IMR-90 (cell line): Measurements from ENCODE around the gene GYPB. TPM values are rescaled to one million over a fixed set of nuclear protein-coding genes. Genes with fewer than 3 reads are reported as not detected.
A peak's percentile ranks its signal among the peaks of the same experiment; 100 is the strongest.
"Not testable (repeated sequence)": the region's sequence is repeated elsewhere in the genome, so short reads cannot be mapped to it uniquely, and the experiment has no call there.

Experiments used
- ATAC-seq: fragments of 200-7000 bp; cut with Tn5 transposase; 2 replicates; pipeline ENCODE4 v1.9.1; 2020; ENCODE audit warnings: low read depth, mild to moderate bottlenecking, moderate library complexity
- BruUV-seq: library from RNA; stranded (reverse); fragments of 400-500 nt; replicated peaks from 2 replicates; lab custom pipeline; 2021; lab: Mats Ljungman, UMichigan
- CTCF ChIA-PET: fragments of 300-600 bp; formaldehyde crosslinking; extraction: SDS; loops from one replicate; lab custom pipeline; 2021; ENCODE audit warnings: antibody characterized with exemption; lab: Yijun Ruan, JAX
- POLR2A ChIA-PET: fragments of 300-600 bp; sonication (Branson Sonifier 250); formaldehyde crosslinking; loops from one replicate; lab custom pipeline; 2022; ENCODE audit warnings: antibody characterized with exemption; ENCODE audit not compliant: unreplicated experiment; lab: Charles Lee
- DNase-seq: peaks from one replicate; pipeline ENCODE4 v3.0.0; 2013
- H2AFZ ChIP-seq: replicated peaks from 2 replicates; pipeline ENCODE3; 2013; ENCODE audit warnings: low read length, mild to moderate bottlenecking; ENCODE audit not compliant: poor library complexity
- H2AK5ac ChIP-seq: 2 replicates; pipeline ENCODE4 v1.6.1; 2013; ENCODE audit warnings: low read depth, low read length, inconsistent platforms
- H2AK9ac ChIP-seq: replicated peaks from 2 replicates; pipeline ENCODE3; 2013; ENCODE audit warnings: mild to moderate bottlenecking, low read depth, low read length, moderate library complexity; ENCODE audit not compliant: poor library complexity
- H2BK120ac ChIP-seq: 2 replicates; pipeline ENCODE4 v1.6.1; 2013; ENCODE audit warnings: low read depth, low read length, inconsistent platforms
- H2BK15ac ChIP-seq: 3 replicates; pipeline ENCODE4 v1.6.1; 2013; ENCODE audit warnings: low read depth, low read length, inconsistent platforms
- H2BK20ac ChIP-seq: 2 replicates; pipeline ENCODE4 v1.6.1; 2013; ENCODE audit warnings: low read depth, mild to moderate bottlenecking, inconsistent platforms, low read length, moderate library complexity
- H2BK5ac ChIP-seq: 2 replicates; pipeline ENCODE4 v1.6.1; 2013; ENCODE audit warnings: mild to moderate bottlenecking, low read depth, low read length, inconsistent platforms; ENCODE audit not compliant: poor library complexity, severe bottlenecking
- H3K14ac ChIP-seq: replicated peaks from 2 replicates; pipeline ENCODE4 v1.6.1; 2013; ENCODE audit warnings: low read depth, low read length, inconsistent platforms
- H3K18ac ChIP-seq: 2 replicates; pipeline ENCODE4 v1.6.1; 2013; ENCODE audit warnings: low read depth, low read length, control low read depth
- H3K23ac ChIP-seq: 2 replicates; pipeline ENCODE4 v1.6.1; 2013; ENCODE audit warnings: low read depth, low read length, inconsistent platforms
- H3K27ac ChIP-seq: 2 replicates; pipeline ENCODE4 v1.5.1; 2013; ENCODE audit warnings: mild to moderate bottlenecking, control low read depth, low read length; ENCODE audit not compliant: insufficient read depth
- H3K27me3 ChIP-seq: 2 replicates; pipeline ENCODE4 v1.6.1; 2013; ENCODE audit warnings: low read length; ENCODE audit not compliant: control insufficient read depth, insufficient read depth
- H3K36me3 ChIP-seq: 2 replicates; pipeline ENCODE4 v1.6.1; 2013; ENCODE audit warnings: low read length, mixed read lengths; ENCODE audit not compliant: control insufficient read depth, insufficient read depth
- H3K4ac ChIP-seq: 2 replicates; pipeline ENCODE4 v1.6.1; 2013; ENCODE audit warnings: low read depth, low read length, inconsistent platforms
- H3K4me1 ChIP-seq: 2 replicates; pipeline ENCODE4 v1.6.1; 2013; ENCODE audit warnings: low read length, mixed read lengths; ENCODE audit not compliant: control insufficient read depth, insufficient read depth
- H3K4me2 ChIP-seq: 2 replicates; pipeline ENCODE4 v1.6.1; 2013; ENCODE audit warnings: low read depth, mild to moderate bottlenecking, control low read depth, low read length, moderate library complexity
- H3K4me3 ChIP-seq: 2 replicates; pipeline ENCODE4 v1.5.1; 2013; ENCODE audit warnings: low read depth, mild to moderate bottlenecking, control low read depth, low read length, moderate library complexity; ENCODE audit not compliant: insufficient read depth
- H3K56ac ChIP-seq: 2 replicates; pipeline ENCODE4 v1.6.1; 2013; ENCODE audit warnings: low read length, inconsistent platforms; ENCODE audit not compliant: insufficient read depth; ENCODE audit errors: extremely low read depth
- H3K79me1 ChIP-seq, 2 experiments: 2 replicates each; pipeline ENCODE4 v1.6.1; 2013; ENCODE audit warnings: low read length in 2 of 2, inconsistent platforms in 1 of 2, low read depth in 1 of 2
- H3K9ac ChIP-seq: 2 replicates; pipeline ENCODE4 v1.6.1; 2013; ENCODE audit warnings: low read depth, low read length, control low read depth
- H3K9me1 ChIP-seq: 2 replicates; pipeline ENCODE4 v1.6.1; 2013; ENCODE audit warnings: low read length, inconsistent platforms; ENCODE audit not compliant: insufficient read depth
- H3K9me3 ChIP-seq: 2 replicates; pipeline ENCODE4 v1.6.1; 2013; ENCODE audit warnings: low read length; ENCODE audit not compliant: control insufficient read depth, insufficient read depth
- H4K20me1 ChIP-seq: 2 replicates; pipeline ENCODE4 v1.6.1; 2013; ENCODE audit warnings: low read length, inconsistent platforms; ENCODE audit not compliant: insufficient read depth
- H4K5ac ChIP-seq: 2 replicates; pipeline ENCODE4 v1.6.1; 2013; ENCODE audit warnings: mild to moderate bottlenecking, low read depth, low read length, control low read depth
- H4K8ac ChIP-seq, 2 experiments: 2 replicates each; pipeline ENCODE4 v1.6.1; 2013; ENCODE audit warnings: low read depth in 2 of 2, low read length in 2 of 2, control low read depth in 1 of 2, inconsistent platforms in 1 of 2
- H4K91ac ChIP-seq: 2 replicates; pipeline ENCODE4 v1.6.1; 2013; ENCODE audit warnings: low read depth, low read length, inconsistent platforms; ENCODE audit not compliant: insufficient read depth
- WGBS, 2 experiments: methylation state at CpG; one replicate each; pipeline versions ENCODE4 v1.1.5 to v1.1.7; 2013; ENCODE audit warnings: missing lambda C conversion rate in 2 of 2; ENCODE audit not compliant: insufficient read length in 1 of 2; ENCODE audit errors: extremely low coverage in 2 of 2; 5-methylcytosine and 5-hydroxymethylcytosine counted together
- dilution Hi-C: fragments of 300-500 bp; cut with HindIII; formaldehyde crosslinking; loops from one replicate; pipeline ENCODE4 v1.14.3; 2018; ENCODE audit warnings: low sequenced_read_pairs; ENCODE audit not compliant: unreplicated experiment
- in situ Hi-C: fragments of 300-500 bp; cut with MboI; formaldehyde crosslinking; loops from 3 replicates; pipeline ENCODE4 v1.14.3; 2019; ENCODE audit warnings: low sequenced_read_pairs, inconsistent platforms, mixed read lengths
- intact Hi-C: fragments of 100-400 bp; cut with micrococcal nuclease; formaldehyde crosslinking; loops from 2 replicates; pipeline ENCODE4 v1.10.0; 2022
- polyA plus RNA-seq, 3 experiments: library from polyadenylated mRNA; depleted of rRNA; stranded (reverse); fragments of >200 nt; gene quantifications; 2 replicates each; pipeline ENCODE4 v1.2.3, GENCODE V29; 2012; ENCODE audit warnings: low replicate concordance in 1 of 3
- total RNA-seq: library from RNA; depleted of rRNA; stranded (reverse); fragments of >200 nt; gene quantifications from 2 replicates; pipeline ENCODE4 v1.2.3, GENCODE V29; 2012

GYPB gene
- total and polyA plus RNA-seq, 2 of the 4 experiments (the other 2 are of a cell fraction), result not detected

DNA sequence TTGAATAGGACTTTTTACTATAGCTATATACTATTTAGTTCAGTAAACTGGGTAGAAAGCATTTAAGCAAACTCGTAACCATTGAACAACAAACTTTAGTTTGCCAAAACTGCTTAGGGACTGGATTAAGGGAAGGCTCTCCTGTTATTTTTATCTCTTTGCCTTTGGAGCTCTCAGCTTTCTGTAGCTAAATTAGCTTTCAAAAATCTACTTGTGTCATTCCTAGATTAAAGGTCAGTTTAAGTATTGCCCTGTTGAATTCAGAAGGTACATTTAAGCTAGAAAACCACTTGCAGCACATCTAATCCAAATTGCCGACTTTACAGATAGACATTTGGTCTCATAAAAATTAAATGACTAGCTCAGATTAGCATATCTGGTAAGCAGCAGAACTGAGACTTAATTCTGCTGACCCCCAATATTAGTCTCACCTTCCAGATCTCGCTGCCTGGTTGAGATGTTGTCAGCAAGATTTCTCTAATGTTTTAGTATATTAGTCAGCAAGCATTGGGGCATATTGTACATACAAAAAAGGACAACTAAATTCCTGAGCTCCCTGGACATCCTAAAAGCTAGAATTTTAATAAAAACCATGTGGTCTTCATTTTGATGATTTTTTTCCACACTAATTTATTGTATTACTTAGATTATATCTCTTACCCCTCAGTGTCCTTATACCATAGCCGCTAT is 14.2 kb downstream of the GYPB start:
- H3K4me2 ChIP-seq, H4K91ac ChIP-seq, H2AK5ac ChIP-seq, in situ Hi-C loops, DNase-seq, H3K79me1 ChIP-seq, H3K4ac ChIP-seq, H3K27me3 ChIP-seq, H3K36me3 ChIP-seq, H2AFZ ChIP-seq, dilution Hi-C loops, POLR2A ChIA-PET, H3K9ac ChIP-seq, H4K5ac ChIP-seq, H2AK9ac ChIP-seq, H3K9me3 ChIP-seq, H2BK120ac ChIP-seq, H3K18ac ChIP-seq, H4K8ac ChIP-seq, H3K14ac ChIP-seq, H2BK5ac ChIP-seq, intact Hi-C loops, H4K20me1 ChIP-seq, H3K4me3 ChIP-seq, H3K9me1 ChIP-seq, H3K27ac ChIP-seq, H3K23ac ChIP-seq, H3K56ac ChIP-seq, BruUV-seq, H3K4me1 ChIP-seq, CTCF ChIA-PET, H2BK20ac ChIP-seq, H2BK15ac ChIP-seq: not testable (repeated sequence)
- WGBS, 2 experiments, result no CpG with 5 or more reads among the region's 4 CpGs
- peak; percentile 40; the same call in 1 of the 2 replicates for ATAC-seq

DNA sequence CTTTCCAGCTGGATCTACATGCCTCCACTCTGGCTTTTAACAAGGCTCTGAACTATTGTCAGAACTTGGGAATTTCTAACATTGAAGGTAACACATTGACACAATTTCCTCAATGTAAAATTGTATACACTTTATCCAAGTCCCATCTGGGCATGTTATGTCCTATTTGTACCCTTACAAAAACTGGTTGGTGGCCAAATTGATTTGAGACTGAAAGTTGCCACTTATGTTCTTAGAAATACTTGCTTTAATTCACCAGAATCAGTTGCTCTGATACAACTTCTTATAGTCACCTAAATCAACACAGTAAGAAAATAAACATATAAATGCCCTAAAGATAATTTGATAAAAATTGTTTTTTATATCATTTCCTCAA is 15.3 kb downstream of the GYPB start:
- H4K8ac ChIP-seq, H2AK5ac ChIP-seq, POLR2A ChIA-PET, H3K27ac ChIP-seq, H3K4me2 ChIP-seq, H3K18ac ChIP-seq, H3K4me1 ChIP-seq, H3K79me1 ChIP-seq, H2AFZ ChIP-seq, H4K91ac ChIP-seq, H3K4me3 ChIP-seq, BruUV-seq, H3K4ac ChIP-seq, H3K23ac ChIP-seq, H2BK15ac ChIP-seq, H3K36me3 ChIP-seq, H2AK9ac ChIP-seq, H4K5ac ChIP-seq, DNase-seq, ATAC-seq, H3K9ac ChIP-seq, CTCF ChIA-PET, H4K20me1 ChIP-seq, H3K56ac ChIP-seq, H2BK5ac ChIP-seq, H2BK120ac ChIP-seq, H3K9me1 ChIP-seq, H3K9me3 ChIP-seq, dilution Hi-C loops, intact Hi-C loops, in situ Hi-C loops, H2BK20ac ChIP-seq, H3K27me3 ChIP-seq, H3K14ac ChIP-seq: not testable (repeated sequence)
